Osteocyte (in vitro differentiated cells): ENCODE measurements around the gene RNF103. TPM values are rescaled to one million over a fixed set of nuclear protein-coding genes. Genes with fewer than 3 reads are reported as not detected.

ENCODE experiments used
- DNase-seq: peaks from one replicate; pipeline ENCODE4 v3.0.0; 2021; ENCODE audit warnings: mixed read lengths; ENCODE audit not compliant: unreplicated experiment; ENCODE audit errors: extremely low spot score
- H3K27ac Mint-ChIP-seq: one replicate; pipeline ENCODE4 v1.8.0; 2021; ENCODE audit warnings: mild to moderate bottlenecking, mixed read lengths; ENCODE audit not compliant: unreplicated experiment
- H3K27me3 Mint-ChIP-seq: one replicate; pipeline ENCODE4 v1.8.0; 2021; ENCODE audit warnings: mixed read lengths; ENCODE audit not compliant: unreplicated experiment
- H3K36me3 Mint-ChIP-seq: one replicate; pipeline ENCODE4 v1.8.0; 2021; ENCODE audit warnings: mixed read lengths; ENCODE audit not compliant: unreplicated experiment
- H3K4me1 Mint-ChIP-seq: one replicate; pipeline ENCODE4 v1.8.0; 2021; ENCODE audit warnings: mixed read lengths; ENCODE audit not compliant: unreplicated experiment
- H3K4me3 Mint-ChIP-seq: one replicate; pipeline ENCODE4 v1.8.0; 2021; ENCODE audit warnings: mild to moderate bottlenecking, moderate library complexity, mixed read lengths; ENCODE audit not compliant: unreplicated experiment
- H3K9me3 Mint-ChIP-seq: one replicate; pipeline ENCODE4 v1.8.0; 2021; ENCODE audit warnings: mixed read lengths; ENCODE audit not compliant: unreplicated experiment
- CTCF ChIP-seq: fragments of 200-600 bp; sonication (generic); IDR thresholded peaks from 2 replicates; pipeline ENCODE4 v1.5.0; 2021; ENCODE audit warnings: antibody characterized with exemption, mild to moderate bottlenecking, moderate library complexity
- total RNA-seq: library from RNA; stranded (reverse); gene quantifications from 2 replicates; pipeline ENCODE4 v1.2.1, GENCODE V29; 2021

The RNF103 gene
- total RNA-seq, 1 donor from 2014 or later, result 35.8 TPM

GRCh38 chr2:86646329-86646728, 22.7 kb upstream of the RNF103 start:
- Mint-ChIP-seq H3K27me3 (peaks cover 28% of the 10 kb centered on the region), H3K27ac (no peak overlapping the region), H3K9me3 (peaks cover 11% of the 10 kb centered on the region), H3K36me3 (no peaks in the 10 kb centered on the region), H3K4me1 (no peaks in the 10 kb centered on the region), H3K4me3 (no peak overlapping the region)
- TF ChIP-seq CTCF, result no peak
- DNase-seq, result no peak

DNA sequence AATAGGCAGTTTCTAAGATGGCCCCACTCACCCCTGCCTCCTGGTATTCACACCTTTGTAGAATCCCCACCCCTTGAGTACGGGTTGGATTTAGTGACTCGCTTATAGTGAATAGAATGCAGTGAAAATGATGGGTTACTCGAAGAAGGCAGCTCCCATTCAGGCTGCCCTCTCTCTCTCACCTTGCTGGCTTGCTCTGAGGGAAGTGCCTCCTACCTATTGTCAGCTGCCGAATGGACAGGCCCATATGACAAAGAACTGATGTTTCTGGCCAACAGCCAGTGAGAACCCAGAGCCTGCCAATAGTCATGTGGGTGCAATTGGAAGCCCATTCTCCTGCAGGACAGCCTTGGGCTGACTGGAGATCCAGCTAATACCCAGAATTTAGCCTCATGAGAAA, 22.1 kb upstream of the RNF103 start:
- no peak for TF ChIP-seq CTCF
- no peak for DNase-seq
- Mint-ChIP-seq H3K4me1 (no peaks in the 10 kb centered on the region), H3K9me3 (peaks cover 11% of the 10 kb centered on the region), H3K36me3 (no peaks in the 10 kb centered on the region), H3K4me3 (no peak overlapping the region), H3K27ac (no peak overlapping the region), H3K27me3 (peaks cover 28% of the 10 kb centered on the region)

DNA sequence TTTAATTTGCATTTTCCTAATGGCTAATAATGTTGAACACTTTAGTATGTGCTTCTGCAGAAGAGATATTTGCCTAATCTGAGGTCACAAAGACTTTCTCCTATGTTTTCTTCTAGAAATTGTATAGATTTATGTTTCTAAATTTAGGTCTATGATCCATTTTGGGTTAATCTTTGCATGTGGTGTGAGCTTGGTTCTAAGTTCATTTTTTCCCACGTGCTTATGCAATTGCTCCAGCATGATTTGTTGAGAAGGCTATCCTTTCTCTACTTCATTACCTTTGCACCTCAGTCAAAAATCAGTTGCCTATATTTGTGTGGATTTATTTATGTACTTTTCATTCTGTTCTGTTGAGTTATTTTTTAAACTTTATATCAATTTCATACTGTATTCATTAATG, 15.0 kb upstream of the RNF103 start:
- peaks cover 12% of the 10 kb centered on the region for H3K9me3 Mint-ChIP-seq
- TF ChIP-seq CTCF, result no peak
- H3K36me3 Mint-ChIP-seq, result no peaks in the 10 kb centered on the region
- DNase-seq, result no peak
- H3K27me3 Mint-ChIP-seq, result peaks cover 14% of the 10 kb centered on the region
- no peaks in the 10 kb centered on the region for H3K4me1 Mint-ChIP-seq
- H3K27ac Mint-ChIP-seq, result no peak overlapping the region
- H3K4me3 Mint-ChIP-seq, result no peak overlapping the region

GRCh38 chr2:86636842-86637241, 13.2 kb upstream of the RNF103 start:
- Mint-ChIP-seq H3K4me1 (no peaks in the 10 kb centered on the region), H3K36me3 (no peaks in the 10 kb centered on the region), H3K27me3 (peaks cover 10% of the 10 kb centered on the region), H3K9me3 (peaks cover 12% of the 10 kb centered on the region), H3K4me3 (no peak overlapping the region), H3K27ac (no peak overlapping the region)
- TF ChIP-seq CTCF, result no peak
- no peak for DNase-seq

- no peak for DNase-seq
- Mint-ChIP-seq H3K27me3 (peaks cover 10% of the 10 kb centered on the region), H3K27ac (no peak overlapping the region), H3K4me3 (no peak overlapping the region), H3K9me3 (peaks cover 1% of the 10 kb centered on the region), H3K36me3 (no peaks in the 10 kb centered on the region), H3K4me1 (no peaks in the 10 kb centered on the region)
- no peak for TF ChIP-seq CTCF
These were observed 10.7 kb upstream of the RNF103 start for GRCh38 chr2:86634352-86634751.
